CD4-positive, CD25-positive, alpha-beta regulatory T cell (primary cell): ENCODE measurements around the gene LSM4. TPM values are rescaled to one million over a fixed set of nuclear protein-coding genes. Genes with fewer than 3 reads are reported as not detected.

ENCODE experiments used
- ATAC-seq, 2 donors: fragments of 150-1000 bp; cut with Tn5 transposase; one replicate each; pipeline ENCODE4 v1.10.0; 2021; ENCODE audit warnings: low read depth in 2 of 2, moderate number of reproducible peaks in 2 of 2, moderate library complexity in 1 of 2
- DNase-seq, 3 donors: peaks; one replicate each; pipeline versions ENCODE4 v3.0.0 to v3.0.0-alpha.2; 2012 to 2022; ENCODE audit warnings: mixed read lengths in 1 of 3
- H3K27ac ChIP-seq: one replicate; pipeline ENCODE4 v1.7.0; 2013; ENCODE audit warnings: mild to moderate bottlenecking, low read length; ENCODE audit not compliant: insufficient read depth, poor library complexity, severe bottlenecking
- H3K27me3 ChIP-seq: one replicate; pipeline ENCODE4 v1.7.0; 2013; ENCODE audit warnings: low read length; ENCODE audit not compliant: control insufficient read depth, insufficient read depth
- H3K36me3 ChIP-seq: one replicate; pipeline ENCODE4 v1.7.0; 2013; ENCODE audit warnings: mild to moderate bottlenecking, low read length, moderate library complexity; ENCODE audit not compliant: control insufficient read depth, insufficient read depth
- H3K4me1 ChIP-seq: 2 replicates; pipeline ENCODE4 v1.7.0; 2013; ENCODE audit warnings: mild to moderate bottlenecking, low read length; ENCODE audit not compliant: insufficient read depth, control insufficient read depth, poor library complexity, severe bottlenecking
- H3K4me3 ChIP-seq: one replicate; pipeline ENCODE4 v1.7.0; 2013; ENCODE audit warnings: low read depth, mild to moderate bottlenecking, low read length, moderate library complexity
- H3K9me3 ChIP-seq, 2 experiments: 1 replicate in 1 of 2; 2 replicates in 1 of 2; pipeline ENCODE4 v1.7.0; 2013; ENCODE audit warnings: low read length in 2 of 2, mild to moderate bottlenecking in 1 of 2, moderate library complexity in 1 of 2; ENCODE audit not compliant: control insufficient read depth in 2 of 2
- H3K27ac Mint-ChIP-seq, 3 donors: one replicate each; pipeline ENCODE4 v1.8.0; 2020 to 2022; ENCODE audit warnings: mild to moderate bottlenecking in 3 of 3, mixed read lengths in 3 of 3, moderate library complexity in 2 of 3
- H3K27me3 Mint-ChIP-seq: one replicate; pipeline ENCODE4 v1.8.0; 2022; ENCODE audit warnings: mild to moderate bottlenecking, mixed read lengths
- H3K36me3 Mint-ChIP-seq: one replicate; pipeline ENCODE4 v1.8.0; 2020; ENCODE audit warnings: mixed read lengths
- H3K4me1 Mint-ChIP-seq, 4 donors: one replicate each; pipeline ENCODE4 v1.8.0; 2020 to 2022; ENCODE audit warnings: mixed read lengths in 4 of 4, mild to moderate bottlenecking in 1 of 4
- H3K4me3 Mint-ChIP-seq, 4 donors: one replicate each; pipeline ENCODE4 v1.8.0; 2020 to 2022; ENCODE audit warnings: mild to moderate bottlenecking in 4 of 4, mixed read lengths in 4 of 4, moderate library complexity in 3 of 4
- H3K9me3 Mint-ChIP-seq, 7 donors: one replicate each; pipeline ENCODE4 v1.8.0; 2020 to 2022; ENCODE audit warnings: mixed read lengths in 7 of 7, mild to moderate bottlenecking in 3 of 7, moderate library complexity in 2 of 7
- polyA plus RNA-seq, 4 donors: library from polyadenylated mRNA; unstranded; fragments of 300-500 nt; fragmentation: Illumina TruSeq; gene quantifications; one replicate each; pipeline ENCODE4 v1.2.3, GENCODE V29; 2021
- total RNA-seq: library from RNA; stranded (reverse); gene quantifications from one replicate; pipeline ENCODE4 v1.2.3, GENCODE V29; 2022

LSM4 gene
- total and polyA plus RNA-seq, 5 donors from 2014 or later: 45.6 to 118 (median 116) TPM

- ATAC-seq (no peak), DNase-seq (no peak)
- Histone ChIP-seq H3K4me1 (peaks cover 16% of the 10 kb centered on the region), H3K9me3 (no peaks in the 10 kb centered on the region), H3K27ac (no peak overlapping the region), H3K4me3 (peak overlapping the region; percentile 75), H3K36me3 (peaks cover 2% of the 10 kb centered on the region), H3K27me3 (no peaks in the 10 kb centered on the region)
- H3K4me3 Mint-ChIP-seq: peak overlapping the region; percentile 89 to 95 (median 92)
- peaks cover 0 to 1% (median 0%) of the 10 kb centered on the region in 7 donors for H3K9me3 Mint-ChIP-seq
- peaks cover 5 to 28% (median 17%) of the 10 kb centered on the region in 4 donors for H3K4me1 Mint-ChIP-seq
- peaks cover 9% of the 10 kb centered on the region for H3K36me3 Mint-ChIP-seq
- peak overlapping the region; percentile 46 to 84 (median 56) for H3K27ac Mint-ChIP-seq
- no peaks in the 10 kb centered on the region for H3K27me3 Mint-ChIP-seq
These were observed 16.8 kb upstream of the LSM4 start for GRCh38 chr19:18339723-18340122.

GRCh38 chr19:18338541-18338940, 15.7 kb upstream of the LSM4 start:
- DNase-seq: no peak
- Mint-ChIP-seq H3K4me3 (peak overlapping the region; percentile 67 to 95 (median 74)), H3K9me3 (no peaks in the 10 kb centered on the region), H3K27me3 (no peaks in the 10 kb centered on the region), H3K27ac (peak overlapping the region in 1 of 3 donors; percentile 86), H3K4me1 (peaks cover 5 to 24% (median 16%) of the 10 kb centered on the region in 4 donors), H3K36me3 (peaks cover 4% of the 10 kb centered on the region)
- Histone ChIP-seq H3K4me1 (peaks cover 16% of the 10 kb centered on the region), H3K27me3 (no peaks in the 10 kb centered on the region), H3K27ac (no peak overlapping the region), H3K9me3 (no peaks in the 10 kb centered on the region), H3K36me3 (no peaks in the 10 kb centered on the region), H3K4me3 (no peak overlapping the region)
- ATAC-seq: no peak

- DNase-seq (no peak), ATAC-seq (no peak)
- Histone ChIP-seq H3K4me3 (no peak overlapping the region), H3K27me3 (no peaks in the 10 kb centered on the region), H3K4me1 (peaks cover 13% of the 10 kb centered on the region), H3K9me3 (no peaks in the 10 kb centered on the region), H3K36me3 (no peaks in the 10 kb centered on the region), H3K27ac (no peak overlapping the region)
- no peaks in the 10 kb centered on the region for H3K9me3 Mint-ChIP-seq
- H3K36me3 Mint-ChIP-seq: no peaks in the 10 kb centered on the region
- no peak overlapping the region for H3K27ac Mint-ChIP-seq
- H3K27me3 Mint-ChIP-seq: no peaks in the 10 kb centered on the region
- H3K4me1 Mint-ChIP-seq: peaks cover 0 to 11% (median 4%) of the 10 kb centered on the region in 4 donors
- no peak overlapping the region for H3K4me3 Mint-ChIP-seq
These were observed 13.2 kb upstream of the LSM4 start for GRCh38 chr19:18336121-18336520.

- H3K36me3 Mint-ChIP-seq: no peaks in the 10 kb centered on the region
- no peak overlapping the region for H3K27ac Mint-ChIP-seq
- H3K9me3 Mint-ChIP-seq: no peaks in the 10 kb centered on the region
- Histone ChIP-seq H3K9me3 (no peaks in the 10 kb centered on the region), H3K27ac (no peak overlapping the region), H3K36me3 (no peaks in the 10 kb centered on the region), H3K27me3 (no peaks in the 10 kb centered on the region), H3K4me3 (no peak overlapping the region), H3K4me1 (peaks cover 3% of the 10 kb centered on the region)
- ATAC-seq: no peak
- peaks cover 0 to 5% (median 2%) of the 10 kb centered on the region in 4 donors for H3K4me1 Mint-ChIP-seq
- DNase-seq: no peak
- H3K4me3 Mint-ChIP-seq: no peak overlapping the region
- H3K27me3 Mint-ChIP-seq: no peaks in the 10 kb centered on the region
These were observed 10.8 kb upstream of the LSM4 start for GRCh38 chr19:18333680-18334079.

DNA sequence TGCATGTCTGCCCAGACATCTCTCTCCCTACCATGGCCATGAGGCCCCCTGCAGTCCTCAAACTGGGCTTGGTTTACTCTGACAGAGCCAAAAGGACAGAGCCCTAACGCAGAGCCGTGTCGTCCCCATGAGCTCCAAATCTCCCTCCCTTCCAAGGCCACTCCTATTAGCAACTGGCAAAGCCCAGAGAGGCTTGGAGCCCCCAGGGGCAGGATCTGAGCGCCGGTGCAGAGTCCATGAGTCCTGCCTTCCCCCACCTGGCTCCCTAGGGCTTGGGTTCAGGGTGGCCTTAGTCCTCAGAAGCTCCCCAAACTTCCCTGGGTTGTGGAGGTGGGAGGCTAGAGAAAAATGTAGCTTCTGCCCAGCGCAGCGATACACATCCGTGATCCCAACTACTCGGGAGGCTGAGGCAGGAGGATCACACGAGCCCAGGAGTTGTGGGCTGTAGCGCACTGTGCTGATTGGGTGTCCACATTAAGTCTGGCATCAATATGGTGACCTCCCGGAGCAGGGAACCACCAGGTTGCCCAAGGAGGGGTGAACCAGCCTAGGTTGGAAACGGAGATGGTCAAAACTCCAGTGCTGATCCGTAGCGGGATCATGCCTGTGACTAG, 10.1 kb upstream of the LSM4 start:
- no peaks in the 10 kb centered on the region for H3K36me3 ChIP-seq
- peaks cover 10% of the 10 kb centered on the region for H3K4me1 ChIP-seq
- Mint-ChIP-seq H3K27me3 (no peaks in the 10 kb centered on the region), H3K4me1 (peaks cover 4 to 11% (median 7%) of the 10 kb centered on the region in 4 donors), H3K4me3 (no peak overlapping the region), H3K36me3 (no peaks in the 10 kb centered on the region), H3K27ac (no peak overlapping the region), H3K9me3 (no peaks in the 10 kb centered on the region)
- no peak overlapping the region for H3K27ac ChIP-seq
- H3K9me3 ChIP-seq: no peaks in the 10 kb centered on the region
- no peak for DNase-seq
- no peak overlapping the region for H3K4me3 ChIP-seq
- no peaks in the 10 kb centered on the region for H3K27me3 ChIP-seq
- no peak for ATAC-seq

- Mint-ChIP-seq H3K9me3 (no peaks in the 10 kb centered on the region), H3K27me3 (no peaks in the 10 kb centered on the region), H3K36me3 (no peaks in the 10 kb centered on the region), H3K27ac (no peak overlapping the region), H3K4me3 (no peak overlapping the region), H3K4me1 (peaks cover 4 to 11% (median 7%) of the 10 kb centered on the region in 4 donors)
- no peak for DNase-seq
- no peak overlapping the region for H3K4me3 ChIP-seq
- no peak overlapping the region for H3K27ac ChIP-seq
- H3K4me1 ChIP-seq: peaks cover 10% of the 10 kb centered on the region
- ATAC-seq: no peak
- H3K27me3 ChIP-seq: no peaks in the 10 kb centered on the region
- H3K36me3 ChIP-seq: no peaks in the 10 kb centered on the region
- H3K9me3 ChIP-seq: no peaks in the 10 kb centered on the region
These were observed 8.0 kb upstream of the LSM4 start for GRCh38 chr19:18330868-18331267.

DNA sequence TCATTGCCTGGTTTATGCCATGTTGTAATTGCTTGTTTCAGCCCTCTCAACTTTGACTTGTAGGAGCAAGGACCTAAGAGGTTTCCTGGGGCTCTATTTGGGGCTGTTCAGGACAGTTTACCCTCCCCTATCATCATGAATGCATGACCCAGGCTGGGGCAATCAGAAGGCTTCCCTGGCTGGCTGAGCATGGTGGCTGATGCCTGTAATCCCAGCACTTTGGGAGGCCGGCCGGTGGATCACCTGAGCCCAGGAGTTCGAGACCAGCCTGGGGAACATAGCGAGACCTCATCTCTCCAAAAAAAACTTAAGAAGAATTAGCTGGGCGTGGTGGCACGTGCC, 6.1 kb upstream of the LSM4 start:
- H3K9me3 Mint-ChIP-seq: no peaks in the 10 kb centered on the region
- ATAC-seq: no peak
- no peaks in the 10 kb centered on the region for H3K36me3 ChIP-seq
- H3K4me3 ChIP-seq: peak overlapping the region; percentile 75
- DNase-seq: no peak
- no peaks in the 10 kb centered on the region for H3K9me3 ChIP-seq
- H3K27ac ChIP-seq: peak overlapping the region; percentile 1
- H3K36me3 Mint-ChIP-seq: no peaks in the 10 kb centered on the region
- H3K27me3 ChIP-seq: no peaks in the 10 kb centered on the region
- H3K27me3 Mint-ChIP-seq: no peaks in the 10 kb centered on the region
- peak overlapping the region in 1 of 3 donors; percentile 48 for H3K27ac Mint-ChIP-seq
- H3K4me3 Mint-ChIP-seq: peak overlapping the region in 1 of 4 donors; percentile 56
- H3K4me1 ChIP-seq: peaks cover 10% of the 10 kb centered on the region
- H3K4me1 Mint-ChIP-seq: peaks cover 4 to 11% (median 8%) of the 10 kb centered on the region in 4 donors
